GM23338 (cell line): Measurements from ENCODE around the gene FARS2. TPM values are rescaled to one million over a fixed set of nuclear protein-coding genes. Genes with fewer than 3 reads are reported as not detected.

ENCODE experiments used
- ATAC-seq: fragments of 200-7000 bp; cut with Tn5 transposase; 3 replicates; pipeline ENCODE4 v1.9.1; 2020
- DNase-seq: peaks from one replicate; pipeline ENCODE4 v3.0.0-alpha.2; 2015; ENCODE audit warnings: low spot score
- H2AFZ ChIP-seq: fragments of 200-600 bp; sonication (generic); 2 replicates; pipeline ENCODE4 v1.8.0; 2016; ENCODE audit warnings: antibody characterized with exemption, mild to moderate bottlenecking, moderate library complexity
- H3F3A ChIP-seq: fragments of 200-600 bp; sonication (generic); replicated peaks from 2 replicates; pipeline ENCODE4 v1.8.0; 2017; ENCODE audit warnings: antibody characterized with exemption, mixed run types, low read depth
- H3K27ac ChIP-seq: fragments of 200-600 bp; sonication (generic); 2 replicates; pipeline ENCODE4 v1.6.1; 2016; ENCODE audit warnings: low read depth
- H3K27me3 ChIP-seq: fragments of 200-600 bp; sonication (generic); 2 replicates; pipeline ENCODE4 v1.8.0; 2016; ENCODE audit warnings: mild to moderate bottlenecking, mixed run types, moderate library complexity; ENCODE audit not compliant: insufficient read depth
- H3K36me3 ChIP-seq: fragments of 200-600 bp; sonication (generic); 2 replicates; pipeline ENCODE4 v1.8.0; 2016; ENCODE audit warnings: mild to moderate bottlenecking; ENCODE audit not compliant: insufficient read depth
- H3K4me1 ChIP-seq: fragments of 200-600 bp; sonication (generic); 2 replicates; pipeline ENCODE4 v1.8.0; 2016; ENCODE audit warnings: mild to moderate bottlenecking, moderate library complexity; ENCODE audit not compliant: insufficient read depth
- H3K4me2 ChIP-seq: fragments of 200-600 bp; sonication (generic); 2 replicates; pipeline ENCODE4 v1.7.1; 2017; ENCODE audit warnings: mixed run types
- H3K4me3 ChIP-seq: fragments of 200-600 bp; sonication (generic); 2 replicates; pipeline ENCODE4 v1.6.1; 2016; ENCODE audit warnings: mixed run types
- H3K79me2 ChIP-seq: fragments of 200-600 bp; sonication (generic); replicated peaks from 2 replicates; pipeline ENCODE4 v1.8.0; 2017; ENCODE audit warnings: mild to moderate bottlenecking; ENCODE audit not compliant: insufficient read depth
- H3K9me2 ChIP-seq: fragments of 200-600 bp; sonication (generic); 2 replicates; pipeline ENCODE4 v1.8.0; 2017; ENCODE audit not compliant: insufficient read depth
- H4K20me1 ChIP-seq: fragments of 200-600 bp; sonication (generic); replicated peaks from 2 replicates; pipeline ENCODE4 v1.8.0; 2017; ENCODE audit warnings: mild to moderate bottlenecking; ENCODE audit not compliant: insufficient read depth
- H3K27ac Mint-ChIP-seq: 2 replicates; pipeline ENCODE4 v1.8.0; 2020; ENCODE audit warnings: inconsistent platforms, mild to moderate bottlenecking, moderate library complexity, mixed read lengths
- H3K27me3 Mint-ChIP-seq: 3 replicates; pipeline ENCODE4 v1.8.0; 2022; ENCODE audit warnings: low read depth, mild to moderate bottlenecking, moderate library complexity, mixed read lengths, inconsistent platforms; ENCODE audit not compliant: insufficient read depth, poor library complexity
- H3K36me3 Mint-ChIP-seq: 3 replicates; pipeline ENCODE4 v1.8.0; 2021; ENCODE audit warnings: low read depth, mild to moderate bottlenecking, inconsistent platforms, moderate library complexity, mixed read lengths
- H3K4me1 Mint-ChIP-seq: 3 replicates; pipeline ENCODE4 v1.8.0; 2020; ENCODE audit warnings: mild to moderate bottlenecking, inconsistent platforms, mixed read lengths
- H3K4me3 Mint-ChIP-seq: 3 replicates; pipeline ENCODE4 v1.8.0; 2021; ENCODE audit warnings: moderate library complexity, mild to moderate bottlenecking, inconsistent platforms, mixed read lengths
- H3K9me3 Mint-ChIP-seq: 3 replicates; pipeline ENCODE4 v1.8.0; 2020; ENCODE audit warnings: moderate library complexity, mild to moderate bottlenecking, inconsistent platforms, mixed read lengths
- CREB1 ChIP-seq: fragments of 250-450 bp; sonication (Bioruptor Pico); IDR thresholded peaks from 2 replicates; pipeline ENCODE4 v1.5.0; 2020; ENCODE audit warnings: low read depth, mild to moderate bottlenecking, moderate library complexity
- CTCF ChIP-seq, 2 experiments: fragments of 200-600 bp in 1 of 2; sonication (generic) in 1 of 2; conservative IDR thresholded peaks; 2 replicates each; pipeline versions ENCODE4 v1.5.1 to v1.6.1; 2016 to 2017; ENCODE audit warnings: antibody characterized with exemption in 2 of 2, low read depth in 2 of 2, mild to moderate bottlenecking in 2 of 2, moderate library complexity in 1 of 2
- ETS1 ChIP-seq: IDR thresholded peaks from 2 replicates; pipeline ENCODE4 v1.6.1; 2016; ENCODE audit warnings: antibody characterized with exemption
- EZH2 ChIP-seq: fragments of 200-600 bp; sonication (generic); IDR thresholded peaks from one replicate; pipeline ENCODE4 v1.8.0; 2017; ENCODE audit warnings: antibody characterized with exemption, mild to moderate bottlenecking, low read depth; ENCODE audit not compliant: unreplicated experiment
- EZH2phosphoT487 ChIP-seq: fragments of 200-600 bp; sonication (generic); IDR thresholded peaks from one replicate; pipeline ENCODE4 v1.8.1; 2018; ENCODE audit warnings: antibody characterized with exemption; ENCODE audit not compliant: unreplicated experiment
- JUNB ChIP-seq: IDR thresholded peaks from one replicate; pipeline ENCODE4 v1.6.1; 2016; ENCODE audit warnings: antibody characterized with exemption; ENCODE audit not compliant: unreplicated experiment
- NANOG ChIP-seq: IDR thresholded peaks from 2 replicates; pipeline ENCODE4 v1.6.1; 2016; ENCODE audit warnings: antibody characterized with exemption, borderline replicate concordance
- POLR2AphosphoS5 ChIP-seq: IDR thresholded peaks from 2 replicates; pipeline ENCODE4 v1.6.1; 2016; ENCODE audit warnings: antibody characterized with exemption, low read depth
- REST ChIP-seq: IDR thresholded peaks from one replicate; pipeline ENCODE4 v1.6.1; 2018; ENCODE audit warnings: antibody characterized with exemption; ENCODE audit not compliant: unreplicated experiment
- STAT1 ChIP-seq: IDR thresholded peaks from one replicate; pipeline ENCODE4 v1.6.1; 2016; ENCODE audit warnings: antibody characterized with exemption; ENCODE audit not compliant: unreplicated experiment
- ZNF114 ChIP-seq: fragments of 250-450 bp; sonication (Bioruptor Pico); IDR thresholded peaks from 2 replicates; pipeline ENCODE4 v1.5.0; 2020; ENCODE audit warnings: mild to moderate bottlenecking, moderate library complexity
- ZNF331 ChIP-seq: fragments of 250-450 bp; sonication (Bioruptor Pico); IDR thresholded peaks from 2 replicates; pipeline ENCODE4 v1.5.0; 2020; ENCODE audit warnings: low read depth, mild to moderate bottlenecking, moderate library complexity
- polyA plus RNA-seq: library from polyadenylated mRNA; unstranded; fragments of >200 nt; fragmentation: Nextera tagmentation; extraction: Ambion mirVana; gene quantifications from 2 replicates; pipeline ENCODE4 v1.2.1, GENCODE V29; 2016
- total RNA-seq: library from RNA; depleted of rRNA; stranded (reverse); fragments of >200 nt; shearing (Covaris generic); gene quantifications from 2 replicates; pipeline ENCODE4 v1.2.3, GENCODE V29; 2014
- TF ChIP-seq, protein P1 (sequence below): fragments of 250-450 bp; sonication (Bioruptor Pico); IDR thresholded peaks from 2 replicates; pipeline ENCODE4 v1.5.0; 2020; ENCODE audit warnings: mild to moderate bottlenecking, moderate library complexity

FARS2 gene
- total and polyA plus RNA-seq, 2 experiments from 2014 or later: 7.6 to 19.0 TPM

- peaks cover 19% of the 10 kb centered on the region for H3K9me3 Mint-ChIP-seq
- Histone ChIP-seq H3K4me1 (no peaks in the 10 kb centered on the region), H4K20me1 (no peaks in the 10 kb centered on the region), H3K9me2 (no peaks in the 10 kb centered on the region), H3K4me3 (no peak overlapping the region), H3K4me2 (no peak overlapping the region), H3K36me3 (no peaks in the 10 kb centered on the region), H3K79me2 (no peaks in the 10 kb centered on the region), H2AFZ (no peak overlapping the region), H3K27me3 (no peaks in the 10 kb centered on the region), H3F3A (no peaks in the 10 kb centered on the region), H3K27ac (no peak overlapping the region)
- DNase-seq: no peak
- ATAC-seq: no peak
- H3K27ac Mint-ChIP-seq: no peak overlapping the region
- TF ChIP-seq, protein P1, sequence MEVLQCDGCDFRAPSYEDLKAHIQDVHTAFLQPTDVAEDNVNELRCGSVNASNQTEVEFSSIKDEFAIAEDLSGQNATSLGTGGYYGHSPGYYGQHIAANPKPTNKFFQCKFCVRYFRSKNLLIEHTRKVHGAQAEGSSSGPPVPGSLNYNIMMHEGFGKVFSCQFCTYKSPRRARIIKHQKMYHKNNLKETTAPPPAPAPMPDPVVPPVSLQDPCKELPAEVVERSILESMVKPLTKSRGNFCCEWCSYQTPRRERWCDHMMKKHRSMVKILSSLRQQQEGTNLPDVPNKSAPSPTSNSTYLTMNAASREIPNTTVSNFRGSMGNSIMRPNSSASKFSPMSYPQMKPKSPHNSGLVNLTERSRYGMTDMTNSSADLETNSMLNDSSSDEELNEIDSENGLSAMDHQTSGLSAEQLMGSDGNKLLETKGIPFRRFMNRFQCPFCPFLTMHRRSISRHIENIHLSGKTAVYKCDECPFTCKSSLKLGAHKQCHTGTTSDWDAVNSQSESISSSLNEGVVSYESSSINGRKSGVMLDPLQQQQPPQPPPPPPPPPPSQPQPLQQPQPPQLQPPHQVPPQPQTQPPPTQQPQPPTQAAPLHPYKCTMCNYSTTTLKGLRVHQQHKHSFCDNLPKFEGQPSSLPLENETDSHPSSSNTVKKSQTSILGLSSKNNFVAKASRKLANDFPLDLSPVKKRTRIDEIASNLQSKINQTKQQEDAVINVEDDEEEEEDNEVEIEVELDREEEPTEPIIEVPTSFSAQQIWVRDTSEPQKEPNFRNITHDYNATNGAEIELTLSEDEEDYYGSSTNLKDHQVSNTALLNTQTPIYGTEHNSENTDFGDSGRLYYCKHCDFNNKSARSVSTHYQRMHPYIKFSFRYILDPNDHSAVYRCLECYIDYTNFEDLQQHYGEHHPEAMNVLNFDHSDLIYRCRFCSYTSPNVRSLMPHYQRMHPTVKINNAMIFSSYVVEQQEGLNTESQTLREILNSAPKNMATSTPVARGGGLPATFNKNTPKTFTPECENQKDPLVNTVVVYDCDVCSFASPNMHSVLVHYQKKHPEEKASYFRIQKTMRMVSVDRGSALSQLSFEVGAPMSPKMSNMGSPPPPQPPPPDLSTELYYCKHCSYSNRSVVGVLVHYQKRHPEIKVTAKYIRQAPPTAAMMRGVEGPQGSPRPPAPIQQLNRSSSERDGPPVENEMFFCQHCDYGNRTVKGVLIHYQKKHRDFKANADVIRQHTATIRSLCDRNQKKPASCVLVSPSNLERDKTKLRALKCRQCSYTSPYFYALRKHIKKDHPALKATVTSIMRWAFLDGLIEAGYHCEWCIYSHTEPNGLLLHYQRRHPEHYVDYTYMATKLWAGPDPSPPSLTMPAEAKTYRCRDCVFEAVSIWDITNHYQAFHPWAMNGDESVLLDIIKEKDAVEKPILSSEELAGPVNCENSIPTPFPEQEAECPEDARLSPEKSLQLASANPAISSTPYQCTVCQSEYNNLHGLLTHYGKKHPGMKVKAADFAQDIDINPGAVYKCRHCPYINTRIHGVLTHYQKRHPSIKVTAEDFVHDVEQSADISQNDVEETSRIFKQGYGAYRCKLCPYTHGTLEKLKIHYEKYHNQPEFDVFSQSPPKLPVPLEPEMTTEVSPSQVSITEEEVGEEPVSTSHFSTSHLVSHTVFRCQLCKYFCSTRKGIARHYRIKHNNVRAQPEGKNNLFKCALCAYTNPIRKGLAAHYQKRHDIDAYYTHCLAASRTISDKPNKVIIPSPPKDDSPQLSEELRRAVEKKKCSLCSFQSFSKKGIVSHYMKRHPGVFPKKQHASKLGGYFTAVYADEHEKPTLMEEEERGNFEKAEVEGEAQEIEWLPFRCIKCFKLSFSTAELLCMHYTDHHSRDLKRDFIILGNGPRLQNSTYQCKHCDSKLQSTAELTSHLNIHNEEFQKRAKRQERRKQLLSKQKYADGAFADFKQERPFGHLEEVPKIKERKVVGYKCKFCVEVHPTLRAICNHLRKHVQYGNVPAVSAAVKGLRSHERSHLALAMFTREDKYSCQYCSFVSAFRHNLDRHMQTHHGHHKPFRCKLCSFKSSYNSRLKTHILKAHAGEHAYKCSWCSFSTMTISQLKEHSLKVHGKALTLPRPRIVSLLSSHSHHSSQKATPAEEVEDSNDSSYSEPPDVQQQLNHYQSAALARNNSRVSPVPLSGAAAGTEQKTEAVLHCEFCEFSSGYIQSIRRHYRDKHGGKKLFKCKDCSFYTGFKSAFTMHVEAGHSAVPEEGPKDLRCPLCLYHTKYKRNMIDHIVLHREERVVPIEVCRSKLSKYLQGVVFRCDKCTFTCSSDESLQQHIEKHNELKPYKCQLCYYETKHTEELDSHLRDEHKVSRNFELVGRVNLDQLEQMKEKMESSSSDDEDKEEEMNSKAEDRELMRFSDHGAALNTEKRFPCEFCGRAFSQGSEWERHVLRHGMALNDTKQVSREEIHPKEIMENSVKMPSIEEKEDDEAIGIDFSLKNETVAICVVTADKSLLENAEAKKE: no peak
- TF ChIP-seq NANOG (no peak), EZH2phosphoT487 (no peak), REST (no peak), STAT1 (no peak), POLR2AphosphoS5 (no peak), JUNB (no peak), ZNF331 (CRISPR knock-in tag) (no peak), EZH2 (no peak), CTCF (conservative IDR thresholded peaks at IDR 0.05; ENCODE audit: low read depth in 2 of 2) (no peak), ETS1 (no peak), ZNF114 (CRISPR knock-in tag) (no peak), CREB1 (CRISPR knock-in tag) (no peak)
- H3K27me3 Mint-ChIP-seq: peaks cover 5% of the 10 kb centered on the region
- H3K4me3 Mint-ChIP-seq: no peak overlapping the region
- peaks cover 17% of the 10 kb centered on the region for H3K36me3 Mint-ChIP-seq
- H3K4me1 Mint-ChIP-seq: no peaks in the 10 kb centered on the region; the same call in 2 of the 3 replicates
Measured at GRCh38 chr6:5759571-5759970, 498.3 kb downstream of the FARS2 start.
